Tibial artery (tissue), 4 donors: Measurements from ENCODE around the gene ATF4.
"Not testable (repeated sequence)": the region's sequence is repeated elsewhere in the genome, so short reads cannot be mapped to it uniquely, and the experiment has no call there.

Source experiments
- DNase-seq, 2 donors: peaks; one replicate each; pipeline ENCODE4 v3.0.0-alpha.2; 2019
- H3K27ac ChIP-seq, 2 donors: fragments of 200-600 bp; sonication (generic) in 1 of 2; 1 replicate in 1 of 2; 2 replicates in 1 of 2; pipeline ENCODE4 v1.5.1; 2018 to 2019; ENCODE audit warnings: mild to moderate bottlenecking in 1 of 2
- H3K27me3 ChIP-seq, 2 donors: fragments of 200-600 bp; sonication (generic) in 1 of 2; one replicate each; pipeline versions ENCODE4 v1.5.1 to v1.6.0; 2016 to 2019
- H3K36me3 ChIP-seq, 3 donors: fragments of 200-600 bp; sonication (generic) in 2 of 3; one replicate each; pipeline ENCODE4 v1.5.1; 2016 to 2019; ENCODE audit warnings: mild to moderate bottlenecking in 2 of 3
- H3K4me1 ChIP-seq, 4 donors: fragments of 200-600 bp; sonication (generic) in 2 of 4; 1 replicate in 3 of 4; 2 replicates in 1 of 4; pipeline ENCODE4 v1.5.1; 2016 to 2019
- H3K4me3 ChIP-seq, 2 donors: fragments of 200-600 bp; sonication (generic) in 1 of 2; 1 replicate in 1 of 2; 2 replicates in 1 of 2; pipeline ENCODE4 v1.5.1; 2018 to 2019; ENCODE audit warnings: mild to moderate bottlenecking in 2 of 2
- H3K9me3 ChIP-seq, 3 donors: fragments of 200-600 bp; sonication (generic) in 1 of 3; one replicate each; pipeline ENCODE4 v1.5.1; 2016 to 2019
- CTCF ChIP-seq, 2 experiments: fragments of 200-600 bp in 1 of 2; fragments of 450-650 bp in 1 of 2; IDR thresholded peaks; one replicate each; pipeline ENCODE4 v1.5.1; 2017 to 2019; ENCODE audit warnings: antibody characterized with exemption in 2 of 2, mild to moderate bottlenecking in 1 of 2, moderate library complexity in 1 of 2
- intact Hi-C: fragments of 100-400 bp; cut with DNase I; formaldehyde crosslinking; loops from one replicate; pipeline ENCODE4 v1.15.0; 2023; ENCODE audit warnings: low total_unique reads

Gene ATF4

GRCh38 chr22:39518996-39519680, 1.2 kb upstream of the ATF4 start:
- Histone ChIP-seq H3K36me3 (peaks cover 37 to 71% (median 45%) of the 10 kb centered on the region in 3 donors), H3K27me3 (no peaks in the 10 kb centered on the region), H3K9me3 (no peaks in the 10 kb centered on the region), H3K4me3 (peak overlapping the region; percentile 84 to 90), H3K4me1 (peaks cover 5 to 42% (median 34%) of the 10 kb centered on the region in 4 donors), H3K27ac (peak overlapping the region; percentile 98 to 99)
- no peak for DNase-seq
- intact Hi-C loops = loop anchor here (10.0 kb wide), 1 partner anchor 344 kb away; no protein-coding TSS in a partner anchor
- no peak for TF ChIP-seq CTCF (IDR thresholded peaks at IDR 0.05)

GRCh38 chr22:39519681-39520225, 609 bp upstream of the ATF4 start:
- Histone ChIP-seq H3K36me3 (peaks cover 41 to 71% (median 45%) of the 10 kb centered on the region in 3 donors), H3K27ac (peak overlapping the region; percentile 98 to 99), H3K9me3 (no peaks in the 10 kb centered on the region), H3K4me3 (peak overlapping the region; percentile 84 to 90), H3K27me3 (no peaks in the 10 kb centered on the region), H3K4me1 (peaks cover 5 to 48% (median 41%) of the 10 kb centered on the region in 4 donors)
- TF ChIP-seq CTCF (IDR thresholded peaks at IDR 0.05) = peak; percentile 24 to 29
- peak; percentile 99 for DNase-seq
- intact Hi-C loops = loop anchor here (5.0 to 10.0 kb wide), 4 partner anchors 85 to 367 kb away; partner anchors contain the start of genes CBX7 and TAB1

- not testable (repeated sequence) for H3K9me3 ChIP-seq, H3K27me3 ChIP-seq
- H3K27ac ChIP-seq = peak overlapping the region; percentile 98 to 99
- intact Hi-C loops = loop anchor here (5.0 to 10.0 kb wide), 3 partner anchors 86 to 369 kb away; partner anchors contain the start of genes CBX7 and TAB1
- DNase-seq = peak in 1 of 2 donors; percentile 94
- peaks cover 31 to 71% (median 46%) of the 10 kb centered on the region in 3 donors for H3K36me3 ChIP-seq
- peaks cover 5 to 56% (median 46%) of the 10 kb centered on the region in 4 donors for H3K4me1 ChIP-seq
- peak overlapping the region; percentile 84 to 90 for H3K4me3 ChIP-seq
Observed at GRCh38 chr22:39521106-39521885, 934 bp downstream of the ATF4 start.

- Histone ChIP-seq H3K36me3 (peaks cover 31 to 69% (median 46%) of the 10 kb centered on the region in 3 donors), H3K4me1 (peaks cover 5 to 62% (median 46%) of the 10 kb centered on the region in 4 donors), H3K4me3 (peak overlapping the region; percentile 84 to 90), H3K27ac (peak overlapping the region; percentile 98 to 99)
- not testable (repeated sequence) for DNase-seq, H3K9me3 ChIP-seq, H3K27me3 ChIP-seq
- intact Hi-C loops = loop anchor here (5.0 to 10.0 kb wide), 3 partner anchors 87 to 370 kb away; partner anchors contain the start of genes CBX7 and TAB1
Observed at GRCh38 chr22:39522091-39522490, 1.7 kb downstream of the ATF4 start.

- TF ChIP-seq CTCF (IDR thresholded peaks at IDR 0.05) = no peak
- Histone ChIP-seq H3K27ac (peak overlapping the region; percentile 98 to 99), H3K36me3 (peaks cover 31 to 69% (median 46%) of the 10 kb centered on the region in 3 donors), H3K27me3 (no peaks in the 10 kb centered on the region), H3K4me3 (peak overlapping the region; percentile 84 to 90), H3K9me3 (no peaks in the 10 kb centered on the region), H3K4me1 (peaks cover 5 to 68% (median 49%) of the 10 kb centered on the region in 4 donors)
- peak in 1 of 2 donors; percentile 81 for DNase-seq
- intact Hi-C loops = loop anchor here (5.0 to 10.0 kb wide), 3 partner anchors 88 to 370 kb away; partner anchors contain the start of genes CBX7 and TAB1
Observed at GRCh38 chr22:39522567-39523300, 2.4 kb downstream of the ATF4 start.
